Ishikawa (cell line): ENCODE measurements around the gene DOP1B.

Experiments
- TAF1 ChIP-seq: IDR thresholded peaks from 2 replicates; pipeline ENCODE4 v1.6.1; 2012; ENCODE audit warnings: low read depth, mild to moderate bottlenecking
- TF ChIP-seq, protein P1 (sequence below): IDR thresholded peaks from 2 replicates; pipeline ENCODE4 v1.6.1; 2012

The DOP1B gene

DNA sequence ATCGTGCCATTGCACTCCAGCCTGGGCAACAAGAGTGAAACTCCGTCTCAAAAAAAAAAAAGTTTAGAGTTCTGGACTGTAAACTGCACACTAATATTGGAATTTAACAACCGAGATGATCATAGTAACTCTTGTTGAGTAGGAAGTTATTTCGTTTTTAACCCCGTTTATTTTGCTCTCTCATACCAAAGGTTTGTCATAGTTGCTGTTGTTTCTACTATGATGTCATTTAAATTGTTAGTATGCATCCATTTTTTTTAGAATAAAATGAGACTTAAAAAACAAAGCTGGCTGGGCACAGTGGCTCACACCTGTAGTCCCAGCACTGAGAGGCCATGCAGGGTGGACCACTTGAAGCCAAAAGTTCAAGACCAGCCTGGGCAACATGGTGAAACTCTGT is 49.3 kb downstream of the DOP1B start:
- no peak for TF ChIP-seq TAF1
- TF ChIP-seq, protein P1, sequence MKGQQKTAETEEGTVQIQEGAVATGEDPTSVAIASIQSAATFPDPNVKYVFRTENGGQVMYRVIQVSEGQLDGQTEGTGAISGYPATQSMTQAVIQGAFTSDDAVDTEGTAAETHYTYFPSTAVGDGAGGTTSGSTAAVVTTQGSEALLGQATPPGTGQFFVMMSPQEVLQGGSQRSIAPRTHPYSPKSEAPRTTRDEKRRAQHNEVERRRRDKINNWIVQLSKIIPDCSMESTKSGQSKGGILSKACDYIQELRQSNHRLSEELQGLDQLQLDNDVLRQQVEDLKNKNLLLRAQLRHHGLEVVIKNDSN = no peak
